ENCODE results near the gene C2orf49.
"Not testable (repeated sequence)": the region's sequence is repeated elsewhere in the genome, so short reads cannot be mapped to it uniquely, and the experiment has no call there.

Gene C2orf49

GRCh38 chr2:105321875-105322646, 15.3 kb upstream of the C2orf49 start:
- peak; percentile 33 for DNase-seq (ENCODE audit: low read depth)

DNA sequence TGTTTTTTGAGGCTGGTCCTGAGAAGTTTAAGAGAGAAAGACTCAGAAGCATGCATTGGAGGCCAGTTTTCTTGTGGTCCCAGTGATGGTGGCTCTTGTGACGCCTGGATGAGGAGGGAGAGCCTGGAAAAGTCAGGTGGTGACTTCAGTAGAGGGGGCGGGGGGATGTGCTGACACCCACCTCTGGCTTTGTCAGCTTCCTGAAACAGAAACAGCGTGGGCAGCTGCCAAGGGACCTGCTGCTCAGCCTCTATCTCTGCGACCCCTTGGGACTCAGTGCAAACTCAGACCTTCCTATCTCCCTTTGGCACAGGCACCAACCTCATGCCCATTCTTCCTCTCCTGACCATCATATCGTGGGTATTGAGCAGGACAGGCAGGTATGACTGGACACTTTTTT, 14.2 kb upstream of the C2orf49 start:
- DNase-seq (ENCODE audit: low read depth), result no peak

DNA sequence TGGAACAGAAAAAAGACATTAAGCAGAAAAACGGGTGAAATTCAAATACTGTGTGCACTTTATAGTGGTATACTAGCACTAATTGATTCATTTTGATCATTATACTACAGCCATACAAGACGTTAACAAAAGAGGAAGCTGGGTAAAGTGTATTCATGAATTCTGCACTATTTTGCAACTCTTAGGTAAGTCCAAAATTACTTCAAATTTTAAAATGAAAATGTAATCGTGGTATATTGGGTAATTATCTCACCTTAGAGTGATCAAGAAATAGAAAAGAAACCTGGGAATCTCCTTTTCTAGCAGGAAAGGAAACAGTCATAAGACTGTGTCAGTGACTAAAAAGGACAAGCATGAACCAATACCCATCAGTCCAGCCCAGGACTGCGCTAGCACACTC, 13.2 kb upstream of the C2orf49 start:
- DNase-seq (ENCODE audit: low read depth), result no peak

GRCh38 chr2:105324732-105325131, 12.6 kb upstream of the C2orf49 start:
- DNase-seq (ENCODE audit: low read depth), result peak; percentile 94

GRCh38 chr2:105325389-105325963, 11.9 kb upstream of the C2orf49 start:
- DNase-seq (ENCODE audit: low read depth), result peak; percentile 86

- DNase-seq (ENCODE audit: low read depth), result not testable (repeated sequence)
Measured at GRCh38 chr2:105327271-105327670, 10.1 kb upstream of the C2orf49 start.

DNA sequence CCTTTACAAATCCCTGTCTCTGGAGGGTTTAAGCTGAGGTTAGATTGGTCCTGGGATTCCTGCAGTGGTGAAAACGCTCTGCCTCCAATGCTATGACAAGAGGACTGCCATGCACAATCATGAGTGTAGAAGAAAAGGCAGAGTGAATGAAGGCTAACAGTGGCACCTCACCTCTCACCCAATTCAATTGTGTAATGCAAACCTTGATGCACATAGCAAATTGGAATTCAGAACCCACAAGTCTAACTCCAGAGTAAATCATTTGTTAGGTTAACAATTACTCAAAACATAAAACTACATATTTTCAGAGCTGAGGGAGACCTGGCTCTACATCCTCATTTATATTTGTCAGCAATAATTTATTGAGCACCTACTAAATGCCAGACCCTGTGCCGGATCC, 9.7 kb upstream of the C2orf49 start:
- DNase-seq (ENCODE audit: low read depth), result peak; percentile 57

DNA sequence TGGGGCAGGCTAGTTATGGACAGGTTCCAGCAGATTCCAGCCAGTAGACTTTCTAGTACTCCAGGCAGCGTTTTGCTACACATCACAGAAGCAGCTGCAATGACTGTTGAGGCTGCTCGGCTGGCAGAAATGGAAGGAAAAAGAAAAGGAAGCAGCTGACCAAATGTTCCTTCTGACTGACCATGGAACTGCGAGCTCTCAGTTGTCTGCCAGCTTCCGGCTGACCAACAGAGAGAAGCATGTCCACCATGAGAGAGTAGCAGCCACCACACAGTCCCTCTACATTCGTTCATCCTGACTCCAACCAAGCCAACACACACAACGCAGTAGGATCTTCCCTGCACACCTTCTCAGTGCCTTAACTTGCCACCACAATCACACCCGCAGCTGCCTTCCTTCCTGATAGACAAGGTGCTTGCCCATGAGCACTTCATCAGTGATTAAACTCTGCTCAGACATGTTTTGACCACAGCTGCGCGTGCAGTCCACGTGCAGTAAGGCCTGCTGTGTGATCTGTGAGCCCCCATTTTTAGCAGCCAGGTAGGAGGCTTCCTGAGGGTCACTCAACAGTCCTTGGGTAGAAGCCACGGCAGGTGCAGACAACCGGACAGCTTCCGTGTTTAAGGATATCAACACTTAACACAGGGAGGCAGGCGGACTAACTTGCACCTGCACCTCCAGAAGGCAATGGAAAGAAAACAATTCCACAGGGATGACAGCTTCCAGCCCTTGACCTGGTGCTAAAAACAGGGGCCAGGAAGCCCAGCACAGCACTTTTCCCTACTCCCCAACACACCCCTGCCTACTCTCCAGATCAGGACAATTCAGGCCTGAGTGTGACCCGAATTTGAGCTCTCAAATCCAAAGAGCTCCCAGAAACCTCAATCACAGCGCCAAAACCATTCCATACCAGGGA, 8.8 kb upstream of the C2orf49 start:
- peak; percentile 42 for DNase-seq (ENCODE audit: low read depth)

- no peak for DNase-seq (ENCODE audit: low read depth)
Measured at GRCh38 chr2:105329197-105329554, 8.2 kb upstream of the C2orf49 start.

- DNase-seq (ENCODE audit: low read depth), result peak; percentile 35
Measured at GRCh38 chr2:105329561-105330495, 7.5 kb upstream of the C2orf49 start, which contains the start of gene TGFBRAP1. TSS of gene TGFBRAP1 (minus strand) at chr2:105329735. CDS start at chr2:105308301, 21,434 bp downstream.

DNA sequence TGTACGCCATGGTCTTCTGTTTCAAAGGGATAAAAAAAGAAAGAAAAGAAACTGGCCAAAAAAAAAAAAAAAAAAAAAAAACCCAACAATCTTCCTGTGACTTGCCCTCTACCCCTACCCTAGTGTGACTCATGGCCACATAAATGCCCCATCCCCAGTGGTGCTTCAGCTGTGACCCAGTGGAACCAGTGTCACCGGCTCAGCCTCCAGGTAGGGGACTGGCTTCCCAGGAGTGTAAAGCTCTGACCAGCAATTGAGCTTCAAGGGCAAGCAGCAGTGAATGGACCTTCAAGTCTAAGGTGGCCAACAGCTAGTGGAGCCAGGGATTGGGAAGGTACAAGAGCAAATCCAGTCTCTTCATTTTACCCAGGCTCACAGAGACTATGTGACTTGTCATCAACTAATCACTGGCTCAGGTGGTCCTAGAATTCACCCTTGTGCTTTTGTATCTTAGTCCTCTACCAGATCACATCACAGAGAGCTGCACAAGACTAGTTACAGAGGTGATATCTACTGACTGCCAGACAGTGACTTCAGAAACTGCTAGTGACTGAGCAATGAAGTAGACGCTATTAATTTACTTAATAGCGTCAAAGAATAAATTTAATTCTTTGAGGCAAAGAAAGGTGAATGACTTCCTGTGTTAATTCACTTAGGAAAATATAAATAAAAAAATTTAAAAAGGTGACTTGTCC, 6.5 kb upstream of the C2orf49 start:
- DNase-seq (ENCODE audit: low read depth), result no peak

DNA sequence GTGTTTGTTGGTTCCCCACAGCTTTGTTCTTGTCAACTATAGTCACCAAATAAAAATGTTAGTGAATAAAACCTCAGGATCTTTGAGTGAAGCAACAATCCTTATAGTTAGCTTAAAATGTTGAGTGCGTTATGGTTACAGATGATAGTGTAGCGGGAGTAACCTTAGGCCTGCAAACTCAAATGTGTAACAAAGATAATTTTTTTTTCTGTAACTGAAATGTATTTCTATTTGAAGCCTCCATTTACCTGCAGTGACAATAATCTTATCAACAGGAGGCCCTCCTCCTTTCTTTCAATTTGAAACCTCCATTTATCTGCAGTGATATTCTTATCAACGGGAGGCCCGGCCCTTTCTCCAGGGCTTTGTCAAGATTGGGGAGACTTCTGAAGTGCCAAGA, 3.1 kb upstream of the C2orf49 start:
- no peak for DNase-seq (ENCODE audit: low read depth)

DNA sequence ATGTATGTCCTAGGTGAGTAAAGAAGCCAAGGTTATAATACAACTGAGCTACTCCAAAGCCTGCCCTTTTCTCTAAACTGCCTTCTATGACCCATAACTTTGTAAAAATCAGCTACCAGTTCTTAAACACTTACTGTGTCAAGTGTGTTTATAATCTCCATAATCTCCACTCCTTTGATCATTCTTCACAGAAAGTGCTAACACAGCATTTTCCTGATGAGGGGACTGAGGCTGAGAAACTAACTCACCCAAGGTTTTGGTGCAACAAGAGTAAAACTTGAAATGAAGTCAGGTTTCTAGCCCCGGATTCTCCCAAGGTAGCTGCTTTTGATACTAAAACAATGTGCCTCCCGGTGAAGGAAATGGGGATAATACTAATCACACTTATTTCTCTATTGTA, 1.9 kb upstream of the C2orf49 start:
- no peak for DNase-seq (ENCODE audit: low read depth)

DNA sequence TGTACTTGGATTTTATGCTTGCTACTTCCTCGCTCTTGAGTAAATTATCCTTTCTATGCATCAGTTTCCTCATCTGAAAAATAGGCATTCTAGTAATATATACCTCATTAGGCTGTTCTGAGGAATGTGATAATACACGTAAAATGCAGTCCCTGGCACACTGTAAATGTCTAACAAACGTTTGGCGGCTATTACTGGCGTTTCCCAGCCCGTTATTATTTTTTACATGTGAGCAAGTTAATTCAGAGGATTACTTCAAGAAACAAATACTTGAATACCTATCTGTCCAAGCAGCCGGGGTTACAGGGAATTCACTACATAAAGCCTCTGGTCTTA, 586 bp upstream of the C2orf49 start:
- DNase-seq (ENCODE audit: low read depth), result no peak

GRCh38 chr2:105338020-105338385, 663 bp downstream of the C2orf49 start:
- DNase-seq (ENCODE audit: low read depth), result no peak

DNA sequence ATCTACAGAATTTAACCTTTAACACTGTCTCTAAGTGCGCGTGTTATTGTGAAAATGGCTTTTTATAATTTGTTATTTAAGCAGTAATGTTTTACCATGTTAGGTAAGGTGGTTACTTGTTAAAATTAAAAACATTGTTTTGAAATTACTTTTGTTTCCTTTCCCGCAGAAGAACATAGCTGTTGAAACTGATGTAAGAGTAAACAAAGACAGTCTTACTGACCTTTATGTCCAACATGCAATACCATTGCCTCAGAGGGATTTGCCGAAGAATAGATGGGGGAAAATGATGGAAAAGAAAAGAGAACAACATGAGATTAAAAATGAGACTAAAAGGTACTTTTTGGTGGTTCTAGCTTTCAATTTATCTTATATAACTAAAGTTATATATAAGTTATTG, 2.1 kb downstream of the C2orf49 start:
- no peak for DNase-seq (ENCODE audit: low read depth)

DNA sequence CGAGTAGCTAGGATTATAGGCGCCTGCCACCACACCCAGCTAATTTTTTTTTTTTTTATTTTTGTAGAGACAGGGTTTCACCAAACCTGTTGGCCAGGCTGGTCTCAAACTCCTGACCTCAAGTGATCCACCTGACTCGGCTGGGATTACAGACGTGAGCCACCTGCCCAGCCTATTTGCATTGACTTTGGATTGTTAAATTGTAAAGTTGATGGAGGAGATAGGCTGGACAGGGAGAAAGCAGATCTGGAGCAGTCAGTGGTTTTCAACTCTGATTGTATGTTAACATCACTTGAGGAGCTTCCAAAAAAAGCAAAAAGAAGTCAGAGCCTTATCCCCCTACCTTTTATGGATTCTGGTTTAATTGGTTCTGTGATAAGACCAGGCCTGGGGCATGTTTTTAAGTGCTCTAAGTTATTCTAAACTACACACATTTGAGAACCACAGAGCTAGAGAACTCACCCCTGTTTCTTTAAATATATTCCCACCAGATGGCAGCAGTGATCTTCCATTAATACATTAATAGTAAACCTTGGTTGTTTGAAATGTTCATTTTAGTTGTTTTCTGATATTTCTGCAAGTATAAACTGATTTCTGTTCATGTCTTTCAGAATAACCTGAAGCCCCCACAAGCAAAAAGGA, 7.5 kb downstream of the C2orf49 start:
- peak; percentile 49 for DNase-seq (ENCODE audit: low read depth)

- DNase-seq (ENCODE audit: low read depth), result no peak
Measured at GRCh38 chr2:105357122-105357521, 19.8 kb downstream of the C2orf49 start.

GRCh38 chr2:105358593-105358992, 21.3 kb downstream of the C2orf49 start:
- no peak for DNase-seq (ENCODE audit: low read depth)

DNA sequence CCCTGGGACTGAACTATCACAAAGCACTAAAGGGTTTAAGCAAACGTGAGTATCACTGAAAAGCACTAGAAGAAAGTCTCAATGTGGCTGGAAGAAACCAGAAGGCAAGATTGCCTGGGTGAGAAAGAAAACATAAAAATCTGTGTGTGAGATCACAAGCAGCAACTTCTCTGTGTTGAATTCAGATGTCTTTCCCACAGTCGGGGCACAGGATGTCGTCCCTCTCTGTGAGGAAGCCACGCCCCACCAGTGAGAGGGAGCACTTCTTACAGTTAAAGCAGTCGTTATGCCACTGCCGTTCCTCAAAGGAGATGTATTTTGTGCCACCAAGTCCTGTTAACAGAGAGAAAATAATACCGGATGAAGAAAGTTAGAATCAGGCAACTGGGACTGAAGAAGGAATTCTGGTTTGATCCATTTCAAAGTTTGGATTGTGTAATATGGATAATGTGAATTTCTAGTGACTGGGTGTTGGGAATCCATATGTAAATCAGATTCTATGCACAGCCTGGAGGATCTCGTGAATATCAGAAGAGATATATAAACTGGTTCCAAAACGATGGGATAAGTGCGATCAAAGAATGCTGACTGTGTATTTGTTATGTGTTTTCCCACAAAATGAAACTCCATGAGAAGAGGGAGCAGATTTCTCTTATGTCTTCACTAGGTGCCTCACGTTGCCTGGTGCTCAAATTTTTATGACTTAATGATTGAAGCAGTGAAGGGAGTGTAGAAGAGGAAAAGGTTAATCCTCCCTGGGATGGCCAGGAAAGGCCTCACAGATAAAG, 24.0 kb downstream of the C2orf49 start:
- DNase-seq (ENCODE audit: low read depth), result no peak

All from amniotic epithelial cell (primary cell).